HepG2 (cell line): ENCODE results near the gene DOHH. TPM values are rescaled to one million over a fixed set of nuclear protein-coding genes. Genes with fewer than 3 reads are reported as not detected.

ENCODE experiments used
- FIP1L1 ChIP-seq: fragments of 200-400 bp; formaldehyde crosslinking; IDR thresholded peaks from 2 replicates; pipeline ENCODE4 v1.6.1; 2018; ENCODE audit warnings: low read depth, mild to moderate bottlenecking, low read length, moderate library complexity, borderline replicate concordance; ENCODE audit not compliant: insufficient read depth
- FOXA1 ChIP-seq, 2 experiments: fragments of 450-650 bp in 1 of 2; sonication (generic) in 1 of 2; formaldehyde crosslinking in 1 of 2; IDR thresholded peaks; 2 replicates each; pipeline versions ENCODE4 v1.4.0 to v1.6.1; 2016 to 2020; ENCODE audit warnings: missing genetic modification reagents in 1 of 2
- FOXM1 ChIP-seq: sonication (generic); formaldehyde crosslinking; IDR thresholded peaks from 2 replicates; pipeline ENCODE4 v1.5.0; 2020; ENCODE audit warnings: missing genetic modification reagents
- HMG20A ChIP-seq: IDR thresholded peaks from 2 replicates; pipeline ENCODE4 v1.6.1; 2016; ENCODE audit warnings: borderline replicate concordance
- IKZF1 ChIP-seq: fragments of 450-650 bp; IDR thresholded peaks from 2 replicates; pipeline ENCODE4 v1.7.1; 2016
- IRF2 ChIP-seq: IDR thresholded peaks from 2 replicates; pipeline ENCODE4 v1.6.1; 2018; ENCODE audit warnings: missing genetic modification reagents, missing compliant biosample characterization
- RBFOX2 ChIP-seq: fragments of 200-400 bp; formaldehyde crosslinking; IDR thresholded peaks from 2 replicates; pipeline ENCODE4 v1.6.1; 2017; ENCODE audit warnings: low read depth, mild to moderate bottlenecking, low read length
- SIX4 ChIP-seq: sonication (generic); formaldehyde crosslinking; IDR thresholded peaks from 2 replicates; pipeline ENCODE4 v1.4.0; 2020; ENCODE audit warnings: missing genetic modification reagents
- SSRP1 ChIP-seq: IDR thresholded peaks from 2 replicates; pipeline ENCODE4 v1.6.1; 2016; ENCODE audit warnings: control low read depth
- SUZ12 ChIP-seq: fragments of 150-350 bp; IDR thresholded peaks from 2 replicates; pipeline ENCODE4 v1.6.1; 2014; ENCODE audit warnings: low read depth, low read length
- ZBTB26 ChIP-seq: IDR thresholded peaks from 2 replicates; pipeline ENCODE4 v1.6.1; 2016; ENCODE audit warnings: missing compliant biosample characterization, missing genetic modification reagents, borderline replicate concordance
- ZMYM3 ChIP-seq: sonication (generic); formaldehyde crosslinking; IDR thresholded peaks from 2 replicates; pipeline ENCODE4 v1.5.1; 2020; ENCODE audit warnings: mild to moderate bottlenecking, missing genetic modification reagents
- ZNF350 ChIP-seq: sonication (generic); formaldehyde crosslinking; IDR thresholded peaks from 2 replicates; pipeline ENCODE4 v1.4.0; 2020; ENCODE audit warnings: mild to moderate bottlenecking, low read depth, missing genetic modification reagents, borderline replicate concordance
- ZNF564 ChIP-seq: sonication (generic); formaldehyde crosslinking; IDR thresholded peaks from 2 replicates; pipeline ENCODE4 v1.8.1; 2023; ENCODE audit warnings: mild to moderate bottlenecking, missing genetic modification reagents
- ZNF614 ChIP-seq: IDR thresholded peaks from 2 replicates; pipeline ENCODE4 v1.6.1; 2018; ENCODE audit warnings: missing biosample characterization, missing genetic modification reagents, inconsistent platforms, borderline replicate concordance
- polyA plus RNA-seq, 8 experiments: library from polyadenylated mRNA; depleted of rRNA in 3 of 8; stranded (reverse) in 7 of 8; unstranded in 1 of 8; fragments of >200 nt; fragmentation: Illumina TruSeq in 4 of 8; extraction: Trizol in 4 of 8; gene quantifications; 2 replicates each; pipeline versions ENCODE4 v1.2.1 to v1.2.3, GENCODE V29; 2011 to 2016; ENCODE audit warnings: low read depth in 4 of 8, missing spikeins in 1 of 8, mixed read lengths in 1 of 8; ENCODE audit not compliant: insufficient read depth in 1 of 8
- total RNA-seq, 5 experiments: library from RNA; depleted of rRNA; stranded (reverse); fragments of >200 nt; fragmentation: Illumina TruSeq; extraction: Trizol; gene quantifications; 2 replicates each; pipeline ENCODE4 v1.2.3, GENCODE V29; 2016; ENCODE audit warnings: low read depth in 1 of 5
- TF ChIP-seq, protein P1 (sequence below): sonication (generic); formaldehyde crosslinking; IDR thresholded peaks from 2 replicates; pipeline ENCODE4 v1.8.0; 2022; ENCODE audit warnings: missing genetic modification reagents, mild to moderate bottlenecking, inconsistent platforms, borderline replicate concordance
- TF ChIP-seq, protein P2 (sequence below): sonication (generic); formaldehyde crosslinking; IDR thresholded peaks from 2 replicates; pipeline ENCODE4 v1.4.0; 2020; ENCODE audit warnings: mild to moderate bottlenecking, missing genetic modification reagents, borderline replicate concordance
- TF ChIP-seq, protein P3 (sequence below): sonication (generic); formaldehyde crosslinking; IDR thresholded peaks from 2 replicates; pipeline ENCODE4 v1.5.0; 2020; ENCODE audit warnings: mild to moderate bottlenecking, missing genetic modification reagents, moderate library complexity
- TF ChIP-seq, protein P4 (sequence below): sonication (generic); formaldehyde crosslinking; IDR thresholded peaks from 2 replicates; pipeline ENCODE4 v1.4.0; 2020; ENCODE audit warnings: missing genetic modification reagents

The DOHH gene
- total and polyA plus RNA-seq, 2 of the 13 experiments (the other 11 are each of a cell fraction or from before 2014, with no cell fraction given): 3.5 to 13.7 TPM

- TF ChIP-seq, protein P1, sequence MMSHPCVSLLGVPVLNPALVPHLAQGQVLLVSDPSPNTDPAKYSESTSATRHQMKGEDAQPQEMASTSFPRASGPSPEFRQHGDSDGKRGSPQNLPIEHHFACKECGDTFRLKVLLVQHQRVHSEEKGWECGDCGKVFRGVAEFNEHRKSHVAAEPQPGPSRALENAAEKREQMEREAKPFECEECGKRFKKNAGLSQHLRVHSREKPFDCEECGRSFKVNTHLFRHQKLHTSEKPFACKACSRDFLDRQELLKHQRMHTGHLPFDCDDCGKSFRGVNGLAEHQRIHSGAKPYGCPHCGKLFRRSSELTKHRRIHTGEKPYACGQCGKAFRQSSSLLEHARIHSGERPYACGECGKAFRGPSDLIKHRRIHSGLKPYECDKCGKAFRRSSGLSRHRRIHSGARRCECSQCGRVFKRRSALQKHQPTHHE (CRISPR knock-in tag): no peak
- TF ChIP-seq ZMYM3 (CRISPR knock-in tag) (peak; percentile 33; the same call in 1 of the 2 replicates), ZBTB26 (CRISPR knock-in tag) (peak; percentile 66; the same call in 1 of the 2 replicates), RBFOX2 (no peak), HMG20A (no peak), ZNF614 (CRISPR knock-in tag) (no peak), FIP1L1 (no peak), ZNF564 (CRISPR knock-in tag) (peak; percentile 87), SSRP1 (CRISPR knock-in tag) (no peak), ZNF350 (CRISPR knock-in tag) (no peak), IKZF1 (no peak), FOXA1 (IDR thresholded peaks at IDR 0.05) (no peak), FOXA1 (CRISPR knock-in tag; IDR thresholded peaks at IDR 0.05) (no peak), FOXM1 (no peak), SUZ12 (no peak), SIX4 (CRISPR knock-in tag) (0 out of 2 replicates have a peak, but pooled peaks have one; percentile 38), IRF2 (CRISPR knock-in tag) (peak; percentile 19; the same call in 1 of the 2 replicates)
- TF ChIP-seq, protein P2, sequence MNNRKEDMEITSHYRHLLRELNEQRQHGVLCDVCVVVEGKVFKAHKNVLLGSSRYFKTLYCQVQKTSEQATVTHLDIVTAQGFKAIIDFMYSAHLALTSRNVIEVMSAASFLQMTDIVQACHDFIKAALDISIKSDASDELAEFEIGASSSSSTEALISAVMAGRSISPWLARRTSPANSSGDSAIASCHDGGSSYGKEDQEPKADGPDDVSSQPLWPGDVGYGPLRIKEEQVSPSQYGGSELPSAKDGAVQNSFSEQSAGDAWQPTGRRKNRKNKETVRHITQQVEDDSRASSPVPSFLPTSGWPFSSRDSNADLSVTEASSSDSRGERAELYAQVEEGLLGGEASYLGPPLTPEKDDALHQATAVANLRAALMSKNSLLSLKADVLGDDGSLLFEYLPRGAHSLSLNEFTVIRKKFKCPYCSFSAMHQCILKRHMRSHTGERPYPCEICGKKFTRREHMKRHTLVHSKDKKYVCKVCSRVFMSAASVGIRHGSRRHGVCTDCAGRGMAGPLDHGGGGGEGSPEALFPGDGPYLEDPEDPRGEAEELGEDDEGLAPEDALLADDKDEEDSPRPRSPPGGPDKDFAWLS (CRISPR knock-in tag): no peak
- TF ChIP-seq, protein P3, sequence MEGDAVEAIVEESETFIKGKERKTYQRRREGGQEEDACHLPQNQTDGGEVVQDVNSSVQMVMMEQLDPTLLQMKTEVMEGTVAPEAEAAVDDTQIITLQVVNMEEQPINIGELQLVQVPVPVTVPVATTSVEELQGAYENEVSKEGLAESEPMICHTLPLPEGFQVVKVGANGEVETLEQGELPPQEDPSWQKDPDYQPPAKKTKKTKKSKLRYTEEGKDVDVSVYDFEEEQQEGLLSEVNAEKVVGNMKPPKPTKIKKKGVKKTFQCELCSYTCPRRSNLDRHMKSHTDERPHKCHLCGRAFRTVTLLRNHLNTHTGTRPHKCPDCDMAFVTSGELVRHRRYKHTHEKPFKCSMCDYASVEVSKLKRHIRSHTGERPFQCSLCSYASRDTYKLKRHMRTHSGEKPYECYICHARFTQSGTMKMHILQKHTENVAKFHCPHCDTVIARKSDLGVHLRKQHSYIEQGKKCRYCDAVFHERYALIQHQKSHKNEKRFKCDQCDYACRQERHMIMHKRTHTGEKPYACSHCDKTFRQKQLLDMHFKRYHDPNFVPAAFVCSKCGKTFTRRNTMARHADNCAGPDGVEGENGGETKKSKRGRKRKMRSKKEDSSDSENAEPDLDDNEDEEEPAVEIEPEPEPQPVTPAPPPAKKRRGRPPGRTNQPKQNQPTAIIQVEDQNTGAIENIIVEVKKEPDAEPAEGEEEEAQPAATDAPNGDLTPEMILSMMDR (CRISPR knock-in tag): no peak
- TF ChIP-seq, protein P4, sequence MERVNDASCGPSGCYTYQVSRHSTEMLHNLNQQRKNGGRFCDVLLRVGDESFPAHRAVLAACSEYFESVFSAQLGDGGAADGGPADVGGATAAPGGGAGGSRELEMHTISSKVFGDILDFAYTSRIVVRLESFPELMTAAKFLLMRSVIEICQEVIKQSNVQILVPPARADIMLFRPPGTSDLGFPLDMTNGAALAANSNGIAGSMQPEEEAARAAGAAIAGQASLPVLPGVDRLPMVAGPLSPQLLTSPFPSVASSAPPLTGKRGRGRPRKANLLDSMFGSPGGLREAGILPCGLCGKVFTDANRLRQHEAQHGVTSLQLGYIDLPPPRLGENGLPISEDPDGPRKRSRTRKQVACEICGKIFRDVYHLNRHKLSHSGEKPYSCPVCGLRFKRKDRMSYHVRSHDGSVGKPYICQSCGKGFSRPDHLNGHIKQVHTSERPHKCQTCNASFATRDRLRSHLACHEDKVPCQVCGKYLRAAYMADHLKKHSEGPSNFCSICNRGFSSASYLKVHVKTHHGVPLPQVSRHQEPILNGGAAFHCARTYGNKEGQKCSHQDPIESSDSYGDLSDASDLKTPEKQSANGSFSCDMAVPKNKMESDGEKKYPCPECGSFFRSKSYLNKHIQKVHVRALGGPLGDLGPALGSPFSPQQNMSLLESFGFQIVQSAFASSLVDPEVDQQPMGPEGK (CRISPR knock-in tag): no peak
Measured at GRCh38 chr19:3481241-3482090, 19.0 kb downstream of the DOHH start (continued).
